HG02571 (cell line): ENCODE data around the gene FAM78B.

Source experiments
- ATAC-seq: cut with Tn5 transposase; IDR thresholded peaks from one replicate; pipeline ENCODE4 v1.9.1; 2021; ENCODE audit warnings: mild to moderate bottlenecking, moderate library complexity; ENCODE audit not compliant: unreplicated experiment

Gene FAM78B

DNA sequence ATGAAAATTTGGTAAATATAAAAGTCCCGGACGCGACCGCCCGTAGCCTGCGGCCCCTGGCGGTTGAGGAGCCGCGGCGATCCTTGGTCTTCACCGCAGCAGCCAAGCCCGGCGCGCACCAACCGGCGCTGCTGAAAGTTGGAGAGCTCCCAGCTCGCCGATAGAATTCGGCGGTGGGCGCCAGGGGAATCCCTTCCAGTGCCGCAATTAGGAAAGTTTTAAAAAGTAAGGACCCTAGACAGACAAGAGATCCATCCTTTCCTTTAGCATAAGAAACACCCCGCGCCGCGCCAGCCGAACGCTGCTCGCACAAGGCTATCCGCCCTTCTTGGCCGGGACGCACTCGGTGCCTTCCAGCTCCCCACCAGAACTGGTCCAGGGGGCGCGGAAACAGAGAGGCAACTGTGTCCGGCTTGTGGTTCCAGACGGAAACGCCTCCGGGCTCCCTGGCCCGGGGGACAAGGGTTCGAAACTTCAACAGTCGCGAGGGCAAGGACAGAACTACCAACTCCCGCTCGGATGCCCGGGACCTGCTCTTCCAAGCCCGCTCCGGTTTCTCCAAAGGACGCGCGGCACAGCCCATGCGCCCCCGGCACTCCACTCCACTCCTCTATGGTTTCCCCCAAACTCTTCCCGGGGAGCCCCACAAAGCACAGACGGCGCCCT is 1.7 kb downstream of the FAM78B start:
- peak; percentile 22 for ATAC-seq

GRCh38 chr1:166164646-166164994 is 2.2 kb downstream of the FAM78B start:
- ATAC-seq: no peak

DNA sequence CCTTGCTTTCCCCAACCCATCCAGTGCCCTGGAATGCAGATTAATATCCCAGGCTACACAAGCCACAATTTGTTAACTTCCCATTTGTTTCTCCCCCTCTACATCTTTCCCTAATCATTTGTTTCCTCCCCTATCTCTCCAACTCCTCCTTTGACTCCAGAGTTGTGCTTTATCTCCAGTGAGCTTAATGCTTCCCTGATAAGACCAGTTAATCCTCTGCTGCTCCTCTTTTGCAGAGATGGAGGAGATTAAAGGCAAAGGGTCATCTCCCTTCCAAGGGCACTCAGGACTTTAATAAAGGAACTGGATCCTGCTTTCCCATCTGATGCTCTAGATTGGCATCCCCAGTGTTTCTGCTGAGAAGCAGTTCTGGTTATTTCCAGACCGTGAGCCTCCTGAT is 7.1 kb downstream of the FAM78B start:
- no peak for ATAC-seq

GRCh38 chr1:166156674-166157073 is 10.1 kb downstream of the FAM78B start:
- no peak for ATAC-seq

GRCh38 chr1:166155108-166155507 is 11.7 kb downstream of the FAM78B start:
- no peak for ATAC-seq

DNA sequence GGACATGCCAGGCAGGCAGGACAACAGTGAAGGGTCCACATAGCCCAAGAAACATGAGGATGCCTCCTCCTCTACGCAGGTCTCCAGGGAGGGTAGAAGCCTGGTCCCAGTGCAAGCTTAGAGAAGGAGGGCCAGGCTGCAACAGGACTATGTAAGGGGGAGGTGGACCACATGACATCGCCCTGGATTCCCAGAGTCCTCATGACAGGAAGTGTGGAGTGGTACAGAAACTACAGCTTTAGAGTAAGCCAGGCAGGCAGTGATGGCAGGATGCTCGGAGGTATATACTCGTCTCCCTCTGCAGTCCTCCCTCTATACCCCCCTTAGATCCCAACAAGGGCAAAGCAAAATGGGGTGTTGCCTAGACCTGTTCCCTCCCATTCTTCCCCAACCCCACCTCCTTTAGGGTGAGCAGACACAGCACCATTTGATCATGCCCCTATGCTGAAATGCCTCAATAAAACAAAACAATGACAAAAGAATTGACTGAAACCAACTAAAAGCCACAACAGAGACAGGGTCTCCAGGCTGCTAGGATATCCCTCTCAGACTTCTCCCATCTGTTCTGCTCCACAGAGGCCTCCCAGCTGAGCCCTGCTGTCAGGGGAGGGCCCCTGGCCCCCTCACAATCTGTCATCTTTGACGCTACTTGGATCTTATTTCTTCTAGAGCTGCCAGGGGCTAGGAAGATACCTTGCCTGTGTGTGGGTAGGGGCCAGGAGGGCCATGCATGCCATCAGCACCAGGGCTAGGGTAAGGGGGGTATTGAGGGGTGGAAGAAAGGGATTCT is 13.1 kb downstream of the FAM78B start:
- ATAC-seq: no peak

GRCh38 chr1:166152978-166153377 is 13.8 kb downstream of the FAM78B start:
- ATAC-seq: no peak

DNA sequence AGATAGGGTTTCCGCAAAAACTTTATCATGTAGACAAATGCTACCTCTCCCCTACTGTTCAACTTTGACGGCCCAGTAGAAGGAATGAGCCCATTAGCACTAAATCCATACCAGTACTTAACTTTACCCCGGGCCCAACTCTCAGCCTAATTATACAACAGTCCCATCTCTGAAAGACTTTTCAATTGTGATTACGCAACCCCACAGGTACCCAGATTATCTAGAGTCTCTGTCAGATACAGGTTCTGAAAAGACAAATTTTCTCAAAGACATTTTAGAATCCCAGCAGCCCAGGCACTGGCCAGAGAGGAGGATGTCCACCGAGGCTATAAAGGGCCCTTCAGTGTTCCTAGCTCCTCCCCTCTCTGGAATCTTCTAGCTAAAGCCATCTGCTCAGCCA is 15.0 kb downstream of the FAM78B start:
- ATAC-seq: no peak

GRCh38 chr1:166145499-166145898 is 21.3 kb downstream of the FAM78B start:
- no peak for ATAC-seq

GRCh38 chr1:166141969-166142368 is 24.8 kb downstream of the FAM78B start:
- no peak for ATAC-seq

DNA sequence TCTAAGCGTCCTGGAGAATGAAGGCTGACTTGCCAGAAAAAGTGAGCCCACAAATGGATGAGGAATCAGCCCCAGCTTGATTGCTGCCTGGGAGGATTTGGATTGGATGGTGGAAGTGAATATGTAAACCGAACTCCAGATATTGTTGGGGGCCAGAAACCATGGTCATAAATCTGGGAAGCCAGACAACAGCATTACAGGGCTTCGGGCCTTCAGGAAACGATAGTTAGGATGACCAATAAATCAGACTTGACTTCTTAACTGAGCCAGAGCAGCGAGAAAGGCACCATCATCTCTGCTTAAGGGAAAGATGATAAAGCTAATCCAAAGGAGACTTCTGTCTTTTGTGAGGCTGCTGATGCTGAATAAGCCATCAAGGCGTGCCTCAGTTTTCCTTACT is 26.6 kb downstream of the FAM78B start:
- ATAC-seq: no peak

DNA sequence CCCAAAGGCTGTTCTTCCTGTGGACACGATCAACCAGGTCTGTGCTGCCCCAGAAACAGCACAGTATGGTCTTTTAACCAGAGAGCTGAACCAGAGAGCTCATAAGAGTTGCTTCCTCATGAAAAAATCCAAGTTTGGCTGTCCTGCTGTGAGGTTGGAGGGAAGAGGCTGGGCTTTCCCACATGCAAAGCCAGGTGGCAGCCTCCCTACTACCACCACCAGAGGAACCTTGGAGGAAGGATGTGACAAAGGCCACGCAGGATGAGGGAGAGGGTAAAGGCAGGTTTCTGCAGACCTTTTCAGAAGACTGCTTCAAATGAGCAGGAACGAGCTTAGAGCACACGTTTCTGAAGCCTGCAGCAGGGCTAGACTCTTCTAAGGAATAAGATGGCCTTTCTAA is 27.1 kb downstream of the FAM78B start:
- no peak for ATAC-seq

DNA sequence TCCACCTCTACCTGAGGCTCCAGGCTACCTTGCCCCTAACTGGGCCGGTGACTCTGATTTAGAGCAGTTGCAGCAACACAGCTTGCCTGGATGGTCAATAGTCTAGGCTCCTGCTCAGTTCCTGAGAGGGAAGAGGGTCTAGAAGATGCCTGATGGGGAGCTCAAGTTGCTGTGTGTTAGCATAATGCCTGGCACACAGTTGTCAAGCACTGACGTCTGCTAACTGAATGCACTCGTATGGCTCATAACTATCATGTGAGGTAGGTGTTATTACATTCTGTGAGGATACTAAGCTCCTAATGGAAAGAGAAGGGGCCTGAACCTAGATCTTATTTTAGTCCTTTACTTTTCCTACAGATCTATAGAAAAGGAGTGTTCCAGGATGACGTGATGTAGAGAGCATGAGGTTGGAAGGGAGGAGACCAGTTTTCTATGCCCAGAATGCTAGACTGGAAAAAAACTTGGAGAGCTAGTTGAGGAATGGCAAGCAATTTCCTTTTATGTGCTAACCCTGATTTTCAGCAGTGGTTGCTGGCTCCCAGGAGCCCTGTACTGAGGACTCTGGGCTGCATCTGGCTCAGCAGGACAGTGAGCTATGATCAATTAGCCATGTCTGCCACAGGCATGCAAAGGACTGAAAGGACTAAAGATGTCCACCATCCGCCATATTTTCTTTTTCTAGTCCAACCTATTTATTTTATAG is 30.0 kb downstream of the FAM78B start:
- ATAC-seq: no peak

DNA sequence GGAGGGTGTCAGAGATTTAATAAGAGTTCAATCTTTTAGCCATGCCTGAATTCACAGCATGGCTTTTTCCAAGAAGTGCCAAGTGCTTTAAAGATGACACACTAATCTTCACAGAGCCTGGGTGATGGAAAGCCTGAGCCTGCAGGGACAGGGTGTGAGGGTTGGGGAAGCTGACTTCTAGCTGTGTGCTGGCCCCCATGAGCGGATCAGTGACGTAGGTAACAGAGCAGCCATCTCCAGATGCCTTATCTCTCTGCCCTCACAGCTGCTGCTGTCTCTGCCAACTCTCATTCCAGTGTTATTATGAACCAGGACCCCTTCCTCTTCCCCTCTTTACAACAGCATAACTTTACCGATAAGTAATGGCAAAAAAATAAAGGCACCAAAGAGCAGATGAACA is 30.6 kb downstream of the FAM78B start:
- no peak for ATAC-seq

DNA sequence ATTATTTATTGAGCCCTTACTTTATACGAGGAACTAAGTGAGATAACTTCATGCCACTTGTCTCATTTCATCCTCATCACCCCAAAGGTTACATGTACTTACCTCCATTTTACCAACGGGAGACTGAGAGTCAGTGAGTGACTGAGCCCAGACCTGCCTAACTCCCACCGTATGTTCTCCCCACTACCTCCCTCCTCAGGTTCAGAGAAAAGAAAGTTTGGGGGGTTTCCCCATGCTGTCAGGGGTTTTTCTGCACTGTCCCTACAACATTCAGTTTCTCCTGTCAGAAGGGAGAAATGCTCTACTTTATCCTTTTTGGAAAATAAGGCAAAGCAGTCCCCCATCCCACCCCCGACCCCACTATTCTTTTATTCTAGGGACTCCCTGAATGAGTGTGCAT is 32.9 kb downstream of the FAM78B start:
- ATAC-seq: no peak

DNA sequence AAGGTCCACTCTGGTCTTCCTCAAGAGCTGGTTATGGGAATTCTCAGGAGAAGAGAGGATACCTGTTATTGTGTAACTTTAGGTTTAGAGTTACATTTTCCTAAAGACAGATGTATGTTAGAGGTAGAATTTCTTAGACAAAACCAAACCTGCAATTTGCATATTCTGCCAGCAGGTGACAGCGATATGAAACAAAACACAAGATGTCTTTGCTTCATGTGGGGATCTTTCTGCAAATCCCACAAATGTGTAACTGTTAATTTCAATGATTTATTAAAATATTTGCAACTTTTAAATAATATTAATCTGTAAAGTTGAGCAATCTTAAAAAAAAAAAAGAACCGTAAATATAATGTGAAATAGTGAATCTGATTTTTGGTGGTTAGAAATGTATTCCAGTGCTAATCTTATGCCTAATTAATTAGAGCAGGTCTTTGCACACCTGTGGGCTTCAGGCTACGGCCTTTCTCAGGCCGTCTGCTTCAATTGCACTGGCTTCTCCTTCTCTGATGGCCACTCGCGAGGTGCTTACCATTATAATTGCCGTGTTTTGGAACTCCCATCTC is 33.4 kb downstream of the FAM78B start:
- ATAC-seq: no peak

GRCh38 chr1:166132496-166132895 is 34.3 kb downstream of the FAM78B start:
- ATAC-seq: no peak

- ATAC-seq: no peak
Measured at GRCh38 chr1:166129006-166129405, 37.8 kb downstream of the FAM78B start.

GRCh38 chr1:166128195-166128594 is 38.6 kb downstream of the FAM78B start:
- no peak for ATAC-seq

DNA sequence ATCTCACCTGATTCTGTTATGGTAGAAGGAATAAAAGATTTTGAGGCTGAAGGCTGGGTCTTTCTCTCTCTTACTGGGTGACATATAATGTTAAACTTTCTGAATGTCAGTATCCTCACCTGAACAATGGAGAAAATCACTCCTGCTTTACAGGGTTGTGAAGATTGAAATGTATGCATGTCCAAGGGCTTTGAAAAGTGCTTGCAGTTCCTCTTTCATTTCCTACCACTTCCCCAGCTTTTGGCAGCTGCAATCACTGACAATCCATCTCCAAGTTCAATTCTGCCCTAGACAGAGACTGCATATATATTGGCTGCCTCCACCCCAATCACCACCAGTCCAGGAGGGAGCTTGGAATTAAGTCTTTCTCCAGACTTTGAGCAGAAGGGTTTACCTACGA is 39.8 kb downstream of the FAM78B start:
- no peak for ATAC-seq

DNA sequence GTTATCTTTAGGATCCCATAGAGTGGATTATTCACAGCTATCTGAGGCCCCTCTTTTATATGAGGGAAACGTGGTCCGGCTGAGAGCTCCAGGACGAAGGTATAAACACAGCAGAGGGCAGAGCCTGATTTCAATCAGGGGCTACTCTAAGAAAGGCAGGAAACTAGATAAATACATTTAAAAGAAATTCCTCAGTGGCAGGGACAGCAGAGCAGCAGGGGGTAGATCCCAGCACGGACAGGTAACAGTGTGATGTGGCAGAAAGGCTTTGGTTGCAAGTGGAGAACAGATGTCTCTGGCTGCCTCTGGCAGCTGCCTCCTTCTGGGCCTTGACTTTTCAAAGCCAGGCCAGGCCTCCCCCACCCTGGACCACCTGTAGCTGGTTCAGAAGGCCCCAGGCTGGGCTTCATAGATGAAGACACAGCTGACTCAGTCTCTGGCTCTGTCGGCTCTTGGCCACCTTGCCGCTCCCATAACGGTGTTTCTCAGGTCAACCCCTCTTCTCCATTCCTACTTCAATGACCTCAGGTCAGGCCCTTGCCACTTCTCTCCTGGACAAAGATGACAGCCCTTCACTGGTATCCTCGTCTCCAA is 43.8 kb downstream of the FAM78B start:
- no peak for ATAC-seq
